Activated CD4-positive, CD25-positive, alpha-beta regulatory T cell treated with anti-CD3 and anti-CD28 coated beads, Interleukin-2, amount 50 U/mL, for 16 hours (primary cell): Measurements from ENCODE around the gene ETFB.

Experiments
- DNase-seq: peaks from one replicate; pipeline ENCODE4 v3.0.0-alpha.2; 2020; ENCODE audit warnings: low read depth, low spot score

ETFB gene

DNA sequence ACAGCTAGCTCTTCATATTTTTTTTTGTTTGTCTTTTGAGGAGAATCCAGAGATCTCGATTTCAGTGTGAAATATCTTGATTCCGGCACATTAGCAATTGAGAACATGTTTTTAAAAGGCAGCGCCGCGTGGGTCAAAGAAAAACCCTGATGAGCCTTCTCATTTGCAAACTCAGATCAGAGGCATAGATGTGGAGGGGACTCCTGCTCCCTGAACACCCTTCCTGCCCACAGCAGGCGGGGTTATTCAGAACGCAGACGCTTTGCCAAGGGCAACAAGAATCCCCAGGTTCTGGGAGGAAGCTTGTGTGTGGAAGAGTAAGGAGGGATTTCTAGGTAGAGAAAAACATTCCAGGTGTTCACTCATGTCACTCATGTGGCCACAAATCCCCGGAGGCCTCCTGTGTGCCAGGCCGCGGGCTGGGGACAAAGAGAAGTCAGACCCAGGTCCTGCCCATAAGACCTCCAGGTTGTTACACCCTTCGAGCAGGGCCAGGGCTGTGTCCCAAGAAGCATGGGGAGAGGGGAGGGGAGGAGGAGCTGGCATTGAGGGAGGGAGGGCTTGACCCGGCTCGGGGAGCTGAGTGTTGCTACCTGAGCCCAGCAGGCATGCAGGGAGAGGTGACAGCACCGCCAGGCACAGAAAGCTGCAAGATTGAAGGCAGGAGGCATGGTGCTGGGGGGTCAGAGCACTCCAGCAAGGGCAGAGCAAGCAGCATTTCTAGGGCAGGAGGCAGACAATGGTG lies 70.6 kb downstream of the ETFB start:
- DNase-seq: no peak
